ENCODE results near the gene CNPY2.

The CNPY2 gene

DNA sequence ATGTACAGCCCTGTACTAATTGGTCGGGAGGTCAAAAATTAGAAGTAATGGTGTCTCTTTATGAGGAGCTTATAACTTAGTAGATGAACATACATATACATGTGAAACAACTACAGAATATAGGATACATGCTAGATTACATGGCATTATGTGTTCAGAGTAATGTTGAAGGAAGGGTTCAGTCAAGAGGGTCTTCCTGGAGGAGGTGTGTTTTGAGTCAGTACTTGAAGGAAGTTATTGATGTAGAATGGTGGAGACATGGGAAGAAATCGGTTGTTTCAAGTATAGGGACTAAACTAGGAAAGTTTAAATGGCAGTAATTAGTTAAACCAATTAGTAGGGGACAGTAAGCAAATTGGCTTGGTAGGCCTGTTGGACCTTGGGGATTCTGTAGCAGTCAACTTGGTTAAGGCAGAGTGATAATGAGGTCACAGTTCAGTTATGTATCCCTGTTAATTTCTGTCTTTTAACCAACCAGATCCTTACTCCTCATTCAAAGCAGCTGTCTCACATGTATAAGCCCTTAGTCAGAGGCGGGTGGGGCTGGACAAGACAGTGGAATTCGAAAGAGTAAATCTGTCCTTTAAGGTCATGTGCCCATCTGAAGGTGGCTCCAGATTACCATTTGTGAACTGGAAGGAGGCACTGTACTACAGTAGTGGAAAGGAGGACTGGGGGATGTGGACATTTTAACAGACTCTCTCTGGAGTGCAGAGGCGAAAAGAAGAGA is 54.1 kb downstream of the CNPY2 start:
- TF ChIP-seq, protein P1, sequence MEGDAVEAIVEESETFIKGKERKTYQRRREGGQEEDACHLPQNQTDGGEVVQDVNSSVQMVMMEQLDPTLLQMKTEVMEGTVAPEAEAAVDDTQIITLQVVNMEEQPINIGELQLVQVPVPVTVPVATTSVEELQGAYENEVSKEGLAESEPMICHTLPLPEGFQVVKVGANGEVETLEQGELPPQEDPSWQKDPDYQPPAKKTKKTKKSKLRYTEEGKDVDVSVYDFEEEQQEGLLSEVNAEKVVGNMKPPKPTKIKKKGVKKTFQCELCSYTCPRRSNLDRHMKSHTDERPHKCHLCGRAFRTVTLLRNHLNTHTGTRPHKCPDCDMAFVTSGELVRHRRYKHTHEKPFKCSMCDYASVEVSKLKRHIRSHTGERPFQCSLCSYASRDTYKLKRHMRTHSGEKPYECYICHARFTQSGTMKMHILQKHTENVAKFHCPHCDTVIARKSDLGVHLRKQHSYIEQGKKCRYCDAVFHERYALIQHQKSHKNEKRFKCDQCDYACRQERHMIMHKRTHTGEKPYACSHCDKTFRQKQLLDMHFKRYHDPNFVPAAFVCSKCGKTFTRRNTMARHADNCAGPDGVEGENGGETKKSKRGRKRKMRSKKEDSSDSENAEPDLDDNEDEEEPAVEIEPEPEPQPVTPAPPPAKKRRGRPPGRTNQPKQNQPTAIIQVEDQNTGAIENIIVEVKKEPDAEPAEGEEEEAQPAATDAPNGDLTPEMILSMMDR (conservative IDR thresholded peaks at IDR 0.05): no peak
- no peak for TF ChIP-seq ZFX (IDR thresholded peaks at IDR 0.05)
- H3K27ac ChIP-seq: no peak overlapping the region

DNA sequence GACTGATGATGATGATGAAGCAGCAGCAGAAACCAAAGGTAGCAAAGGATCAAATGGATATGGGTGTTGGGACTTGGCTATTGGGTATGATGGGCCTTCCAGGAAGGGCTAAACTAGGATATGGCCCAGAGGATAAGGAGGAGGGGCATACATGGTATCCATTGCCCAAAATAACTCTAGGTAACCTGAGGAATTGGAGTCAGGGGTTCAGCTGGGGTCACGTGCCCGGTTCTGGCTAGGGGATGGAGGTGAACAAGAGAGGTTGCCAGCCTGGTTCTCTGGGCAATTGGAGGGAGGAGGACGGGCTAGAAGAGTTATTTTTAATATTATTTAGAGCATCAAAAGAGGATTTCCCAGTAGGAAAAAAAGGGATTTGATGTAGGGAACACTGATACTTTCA is 54.9 kb downstream of the CNPY2 start:
- TF ChIP-seq, protein P1 (conservative IDR thresholded peaks at IDR 0.05): no peak
- no peak for TF ChIP-seq ZFX (IDR thresholded peaks at IDR 0.05)
- H3K27ac ChIP-seq: no peak overlapping the region

DNA sequence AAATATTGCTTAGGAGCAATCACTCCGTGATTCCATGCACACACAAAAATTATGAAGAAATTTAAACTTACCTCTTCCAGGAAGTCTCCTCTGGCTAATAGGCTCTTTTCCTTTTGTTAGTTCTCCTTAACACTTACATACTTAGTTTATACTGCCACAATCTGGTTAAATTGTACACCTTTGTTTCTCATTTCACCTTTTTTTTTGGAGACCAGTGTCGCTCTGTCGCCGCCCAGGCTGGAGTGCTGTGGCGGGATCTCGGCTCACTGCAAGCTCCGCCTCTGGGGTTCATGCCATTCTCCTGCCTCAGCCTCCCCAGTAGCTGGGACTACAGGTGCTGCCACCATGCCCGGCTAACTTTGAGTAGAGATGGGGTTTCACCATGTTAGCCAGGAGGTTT is 55.4 kb downstream of the CNPY2 start:
- no peak overlapping the region for H3K27ac ChIP-seq
- TF ChIP-seq, protein P1 (conservative IDR thresholded peaks at IDR 0.05): no peak
- TF ChIP-seq ZFX (IDR thresholded peaks at IDR 0.05): no peak
